SK-N-SH treated with all-trans-retinoic acid at 6 μM for 48 hours (cell line): ENCODE results near the gene ACP4.

ENCODE experiments used
- ATAC-seq: fragments of 200-7000 bp; cut with Tn5 transposase; 3 replicates; pipeline ENCODE4 v1.9.1; 2020; ENCODE audit warnings: mild to moderate bottlenecking, moderate library complexity
- ARNTL ChIP-seq: fragments of 450-650 bp; formaldehyde crosslinking; IDR thresholded peaks from 2 replicates; pipeline ENCODE4 v1.5.0; 2020; ENCODE audit warnings: low read depth, mild to moderate bottlenecking, moderate library complexity, borderline replicate concordance
- BACH2 ChIP-seq: fragments of 250-450 bp; sonication (Bioruptor Pico); IDR thresholded peaks from 2 replicates; pipeline ENCODE4 v1.9.0; 2021; ENCODE audit warnings: mild to moderate bottlenecking, borderline replicate concordance
- CREB5 ChIP-seq: fragments of 250-450 bp; sonication (Bioruptor Pico); IDR thresholded peaks from 2 replicates; pipeline ENCODE4 v1.5.1; 2020; ENCODE audit warnings: low read depth, mild to moderate bottlenecking, moderate library complexity
- CSRNP3 ChIP-seq: fragments of 250-450 bp; sonication (Bioruptor Pico); IDR thresholded peaks from 2 replicates; pipeline ENCODE4 v1.5.1; 2021; ENCODE audit warnings: mild to moderate bottlenecking, moderate library complexity
- GLIS3 ChIP-seq: fragments of 250-450 bp; sonication (Bioruptor Pico); IDR thresholded peaks from 2 replicates; pipeline ENCODE4 v1.5.0; 2020; ENCODE audit warnings: mild to moderate bottlenecking, moderate library complexity
- ISL1 ChIP-seq: fragments of 250-450 bp; sonication (Bioruptor Pico); IDR thresholded peaks from 2 replicates; pipeline ENCODE4 v2.1.2; 2022; ENCODE audit warnings: mild to moderate bottlenecking, moderate library complexity
- PATZ1 ChIP-seq: fragments of 250-450 bp; sonication (Bioruptor Pico); IDR thresholded peaks from 2 replicates; pipeline ENCODE4 v1.8.0; 2020; ENCODE audit warnings: mild to moderate bottlenecking, moderate library complexity, borderline replicate concordance
- PPARA ChIP-seq: fragments of 250-450 bp; sonication (Bioruptor Pico); IDR thresholded peaks from 2 replicates; pipeline ENCODE4 v1.5.0; 2020; ENCODE audit warnings: mild to moderate bottlenecking, borderline replicate concordance
- RARB ChIP-seq: fragments of 250-450 bp; sonication (Bioruptor Pico); IDR thresholded peaks from 2 replicates; pipeline ENCODE4 v1.8.0; 2021; ENCODE audit warnings: mild to moderate bottlenecking, moderate library complexity
- SNAI2 ChIP-seq: fragments of 250-450 bp; sonication (Bioruptor Pico); IDR thresholded peaks from 2 replicates; pipeline ENCODE4 v1.5.0; 2020; ENCODE audit warnings: mild to moderate bottlenecking, moderate library complexity
- TCF4 ChIP-seq: fragments of 250-450 bp; sonication (Bioruptor Pico); IDR thresholded peaks from 2 replicates; pipeline ENCODE4 v1.8.0; 2021; ENCODE audit warnings: mild to moderate bottlenecking, moderate library complexity, borderline replicate concordance
- TSHZ2 ChIP-seq: fragments of 250-450 bp; sonication (Bioruptor Pico); IDR thresholded peaks from 2 replicates; pipeline ENCODE4 v1.5.0; 2020; ENCODE audit warnings: mild to moderate bottlenecking, moderate library complexity
- ZFP3 ChIP-seq: fragments of 250-450 bp; sonication (Bioruptor Pico); IDR thresholded peaks from 2 replicates; pipeline ENCODE4 v1.5.0; 2020; ENCODE audit warnings: mild to moderate bottlenecking, moderate library complexity
- ZFP30 ChIP-seq: fragments of 450-650 bp; formaldehyde crosslinking; IDR thresholded peaks from 2 replicates; pipeline ENCODE4 v1.5.0; 2022; ENCODE audit warnings: mild to moderate bottlenecking, moderate library complexity
- ZNF565 ChIP-seq: fragments of 450-650 bp; formaldehyde crosslinking; conservative IDR thresholded peaks from 2 replicates; pipeline ENCODE4 v1.5.0; 2020; ENCODE audit warnings: low read depth, mild to moderate bottlenecking, moderate library complexity
- ZNF70 ChIP-seq: fragments of 450-650 bp; formaldehyde crosslinking; IDR thresholded peaks from 2 replicates; pipeline ENCODE4 v1.5.0; 2020; ENCODE audit warnings: mild to moderate bottlenecking, moderate library complexity
- ZNF8 ChIP-seq: fragments of 450-650 bp; formaldehyde crosslinking; IDR thresholded peaks from 2 replicates; pipeline ENCODE4 v1.5.0; 2020; ENCODE audit warnings: mild to moderate bottlenecking, moderate library complexity

ACP4 gene

GRCh38 chr19:50796634-50797428, 6.6 kb downstream of the ACP4 start (continued):
- TF ChIP-seq CREB5 (CRISPR knock-in tag) (no peak), ZNF8 (CRISPR knock-in tag) (no peak), PPARA (CRISPR knock-in tag) (no peak), GLIS3 (no peak), RARB (CRISPR knock-in tag) (no peak)

GRCh38 chr19:50797429-50797780, 7.2 kb downstream of the ACP4 start:
- no peak for TF ChIP-seq RARB (CRISPR knock-in tag)
- TF ChIP-seq ARNTL (CRISPR knock-in tag), result no peak
- TF ChIP-seq ZFP30 (CRISPR knock-in tag), result no peak
- no peak for TF ChIP-seq CREB5 (CRISPR knock-in tag)
- TF ChIP-seq ZNF565, result no peak
- TF ChIP-seq GLIS3, result no peak
- TF ChIP-seq TCF4 (CRISPR knock-in tag), result no peak
- TF ChIP-seq TSHZ2 (CRISPR knock-in tag), result no peak
- TF ChIP-seq ZNF70 (CRISPR knock-in tag), result no peak
- no peak for TF ChIP-seq ZNF8 (CRISPR knock-in tag)
- TF ChIP-seq BACH2 (CRISPR knock-in tag), result no peak
- no peak for TF ChIP-seq PPARA (CRISPR knock-in tag)
- no peak for ATAC-seq

- no peak for ATAC-seq
- no peak for TF ChIP-seq ISL1 (CRISPR knock-in tag)
- TF ChIP-seq GLIS3, result no peak
- TF ChIP-seq SNAI2 (CRISPR knock-in tag), result no peak
- no peak for TF ChIP-seq PATZ1 (CRISPR knock-in tag)
- TF ChIP-seq, all 23 proteins: peak for 0
These were observed 7.8 kb downstream of the ACP4 start for GRCh38 chr19:50797781-50798658.

GRCh38 chr19:50798659-50799546, 8.7 kb downstream of the ACP4 start:
- no peak for TF ChIP-seq SNAI2 (CRISPR knock-in tag)
- no peak for TF ChIP-seq ARNTL (CRISPR knock-in tag)
- no peak for TF ChIP-seq ZNF565
- TF ChIP-seq GLIS3, result no peak
- no peak for TF ChIP-seq ZFP3 (CRISPR knock-in tag)
- TF ChIP-seq BACH2 (CRISPR knock-in tag), result no peak
- TF ChIP-seq ZFP30 (CRISPR knock-in tag), result no peak
- TF ChIP-seq CSRNP3 (CRISPR knock-in tag), result no peak
- no peak for TF ChIP-seq PPARA (CRISPR knock-in tag)
- no peak for TF ChIP-seq TSHZ2 (CRISPR knock-in tag)
- no peak for TF ChIP-seq RARB (CRISPR knock-in tag)
- no peak for TF ChIP-seq ISL1 (CRISPR knock-in tag)
- ATAC-seq, result no peak
